Left colon (tissue), 2 donors: ENCODE measurements around the gene SEPTIN5. TPM values are rescaled to one million over a fixed set of nuclear protein-coding genes. Genes with fewer than 3 reads are reported as not detected.

ENCODE experiments used
- ATAC-seq: fragments of 200-7000 bp; cut with Tn5 transposase; one replicate; pipeline ENCODE4 v1.9.1; 2020; ENCODE audit warnings: mild to moderate bottlenecking, moderate library complexity
- DNase-seq, 2 donors: peaks; one replicate each; pipeline ENCODE4 v3.0.0-alpha.2; 2020
- intact Hi-C, 2 donors: fragments of 100-400 bp; cut with DNase I in 1 of 2; cut with micrococcal nuclease in 1 of 2; formaldehyde crosslinking; loops; one replicate each; pipeline versions ENCODE4 v1.11.2 to v1.14.0; 2022; cut with DNase I, micrococcal nuclease
- total RNA-seq, 2 donors: library from RNA; stranded (reverse); fragmentation: NEBNext Ultra II Directional; extraction: Animal tissue kit (Norgen Biotek cat#: 25700); gene quantifications; one replicate each; pipeline ENCODE4 v1.2.1, GENCODE V29; 2021
- donor health status: DM: no; HTN: no; CAD: no.
- donor health status: DM: yes; HTN: yes; CAD: no.

The SEPTIN5 gene
- total RNA-seq, 2 donors from 2014 or later = 4.4 to 4.6 TPM

DNA sequence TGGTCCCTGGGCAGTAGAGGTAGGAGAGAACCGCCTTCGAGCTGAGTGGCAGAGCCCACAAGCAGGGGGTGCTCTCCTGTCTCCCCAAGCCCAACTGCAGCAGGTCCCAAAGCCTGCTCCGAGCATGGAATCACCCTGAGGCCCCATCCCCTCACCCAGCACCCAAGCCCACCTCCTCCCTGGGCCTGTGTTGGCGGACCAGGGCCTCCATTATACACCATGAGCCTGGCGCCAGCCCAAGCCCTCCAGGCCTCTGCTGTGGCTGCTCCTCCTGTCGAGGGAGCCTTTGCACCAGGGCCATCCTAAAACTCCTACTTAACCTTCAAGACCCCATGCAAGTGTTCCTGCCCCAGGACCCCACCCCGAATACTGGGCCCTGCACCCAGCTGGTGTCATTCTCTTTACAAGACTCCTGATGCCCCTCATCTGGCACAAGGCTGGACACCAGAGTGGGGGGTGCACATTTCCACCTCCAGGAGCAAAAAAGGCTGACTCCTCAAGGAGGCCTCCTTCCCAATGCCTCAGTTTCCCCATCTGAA is 25.7 kb downstream of the SEPTIN5 start:
- intact Hi-C loops = no loop called here

DNA sequence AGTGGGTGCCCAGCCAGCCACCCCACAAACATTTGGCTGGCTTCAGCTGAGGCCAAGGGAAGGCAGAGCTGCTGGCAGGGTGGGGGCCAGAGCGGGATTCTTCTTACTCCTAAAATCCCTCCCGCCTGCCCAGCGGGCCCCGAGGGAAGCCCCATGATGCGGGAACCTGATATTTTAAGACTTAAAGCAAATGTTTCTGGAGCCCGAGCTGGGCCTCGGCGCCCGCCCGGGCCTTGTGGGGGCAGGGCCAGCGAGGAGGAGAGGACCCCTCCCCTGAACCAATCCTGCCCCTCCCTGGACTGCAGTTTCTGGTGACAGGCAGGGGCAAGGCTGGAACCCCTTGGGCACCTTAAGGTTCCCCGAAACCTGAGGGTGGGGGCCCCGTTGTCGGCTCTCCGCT is 26.3 kb downstream of the SEPTIN5 start:
- no peak for ATAC-seq
- intact Hi-C loops = no loop called here
- no peak for DNase-seq

More for the DNA sequence above, 25.7 kb downstream of the SEPTIN5 start:
- ATAC-seq (no peak), DNase-seq (no peak)

DNA sequence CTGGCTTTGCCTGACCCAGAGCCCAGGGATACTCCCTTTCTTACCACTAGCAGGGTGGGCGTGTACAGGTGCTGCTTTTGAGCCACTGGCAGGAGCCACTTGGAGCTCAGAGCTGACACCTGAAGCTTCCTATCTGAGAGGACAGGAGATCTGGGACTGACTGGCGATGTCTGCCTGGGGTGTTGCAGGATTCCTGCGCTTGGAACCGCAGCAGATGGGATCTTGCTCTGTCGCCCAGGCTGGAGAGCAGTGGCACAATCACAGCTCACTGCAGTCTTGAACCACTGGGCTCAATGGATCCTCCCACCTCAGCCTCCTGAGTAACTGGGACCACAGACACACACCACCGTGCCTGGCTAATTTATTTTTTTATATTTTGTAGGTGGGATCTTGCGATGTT is 26.8 kb downstream of the SEPTIN5 start:
- no peak for DNase-seq
- intact Hi-C loops = no loop called here
- ATAC-seq = no peak

DNA sequence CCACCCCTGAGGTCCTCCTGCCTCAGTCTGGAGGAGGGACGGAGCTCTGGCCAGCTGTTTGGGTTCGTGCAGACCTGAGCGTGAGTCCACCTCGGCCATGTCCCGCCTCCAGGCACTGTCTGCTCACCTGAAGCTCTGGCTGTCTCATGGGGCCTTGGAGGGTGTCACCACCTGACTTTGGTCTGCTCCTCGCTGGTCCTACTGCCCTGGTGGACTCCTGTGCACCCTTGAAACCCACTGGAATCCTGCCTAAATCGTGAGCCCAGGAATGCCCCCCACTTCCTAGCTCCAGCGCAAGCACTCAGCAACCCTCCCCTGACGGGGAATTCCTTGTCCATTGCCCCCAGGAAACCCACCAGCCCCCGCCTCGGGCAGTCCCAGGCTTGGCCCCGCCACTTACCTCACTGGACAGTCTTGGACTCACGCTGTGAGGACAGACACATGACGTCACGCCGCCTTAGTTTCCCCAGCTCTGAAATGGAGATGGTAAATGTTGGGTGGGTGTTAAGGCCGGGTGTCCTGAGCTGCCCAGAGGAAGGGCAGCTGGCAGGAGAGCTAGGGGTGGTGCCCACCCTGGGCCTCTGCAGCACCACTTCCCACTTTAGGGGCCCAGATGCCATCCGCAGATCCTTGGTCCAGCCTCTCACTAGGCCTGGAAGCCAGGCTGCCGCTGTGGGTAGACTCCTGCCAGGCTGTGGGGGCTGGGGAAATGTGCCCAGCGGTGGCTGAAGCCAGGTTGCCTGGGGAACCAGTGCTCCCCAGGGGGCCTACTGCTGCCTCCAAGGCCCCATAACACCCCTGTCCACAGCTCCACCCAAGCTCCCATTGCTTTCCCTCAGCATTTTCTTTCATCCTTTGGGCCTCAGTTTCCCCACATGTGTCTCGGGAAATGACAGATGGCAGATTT is 28.1 kb downstream of the SEPTIN5 start:
- intact Hi-C loops = no loop called here
- ATAC-seq = no peak
- DNase-seq = no peak

DNA sequence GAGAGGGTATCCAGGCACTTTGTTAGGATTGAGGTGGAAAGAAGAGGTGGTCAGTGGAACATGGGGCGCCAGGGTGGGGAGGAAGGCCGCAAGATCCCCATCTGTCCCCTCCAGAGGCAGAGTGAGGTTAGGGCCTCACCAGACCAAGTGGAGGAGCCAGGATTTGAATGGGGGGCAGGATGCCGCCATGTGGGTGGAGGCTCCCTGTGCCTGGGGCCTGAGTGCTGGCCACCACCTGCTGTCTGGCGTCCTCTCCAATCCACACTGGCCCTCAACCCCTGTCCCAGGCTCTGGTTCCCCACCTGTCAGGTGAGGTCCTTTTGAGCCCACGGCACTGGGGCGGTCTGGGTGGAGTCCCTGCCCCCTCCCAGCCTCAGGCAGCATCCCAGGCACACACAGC is 28.8 kb downstream of the SEPTIN5 start:
- ATAC-seq (no peak), DNase-seq (no peak)
- intact Hi-C loops = no loop called here

DNA sequence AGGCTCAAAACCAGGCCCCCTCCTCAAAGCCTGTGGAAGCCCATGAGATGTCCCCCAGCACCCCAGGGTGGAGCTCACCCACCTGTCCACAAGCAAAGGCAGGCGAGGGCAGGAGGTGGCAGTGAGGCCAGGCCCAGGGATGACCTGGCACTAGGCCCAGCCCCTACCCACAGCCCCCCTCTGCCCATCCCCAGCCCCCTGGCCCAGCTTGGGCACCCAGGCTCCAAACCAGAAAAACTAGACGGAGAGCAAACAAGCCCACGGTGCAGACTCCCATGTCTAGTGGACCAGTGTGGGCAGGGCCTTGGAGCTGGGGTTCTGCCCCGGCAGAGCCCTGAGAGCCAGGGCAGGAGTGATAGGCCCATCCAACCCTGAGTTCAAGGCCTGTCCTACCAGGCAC is 29.3 kb downstream of the SEPTIN5 start:
- ATAC-seq = no peak
- no peak for DNase-seq
- intact Hi-C loops = no loop called here

DNA sequence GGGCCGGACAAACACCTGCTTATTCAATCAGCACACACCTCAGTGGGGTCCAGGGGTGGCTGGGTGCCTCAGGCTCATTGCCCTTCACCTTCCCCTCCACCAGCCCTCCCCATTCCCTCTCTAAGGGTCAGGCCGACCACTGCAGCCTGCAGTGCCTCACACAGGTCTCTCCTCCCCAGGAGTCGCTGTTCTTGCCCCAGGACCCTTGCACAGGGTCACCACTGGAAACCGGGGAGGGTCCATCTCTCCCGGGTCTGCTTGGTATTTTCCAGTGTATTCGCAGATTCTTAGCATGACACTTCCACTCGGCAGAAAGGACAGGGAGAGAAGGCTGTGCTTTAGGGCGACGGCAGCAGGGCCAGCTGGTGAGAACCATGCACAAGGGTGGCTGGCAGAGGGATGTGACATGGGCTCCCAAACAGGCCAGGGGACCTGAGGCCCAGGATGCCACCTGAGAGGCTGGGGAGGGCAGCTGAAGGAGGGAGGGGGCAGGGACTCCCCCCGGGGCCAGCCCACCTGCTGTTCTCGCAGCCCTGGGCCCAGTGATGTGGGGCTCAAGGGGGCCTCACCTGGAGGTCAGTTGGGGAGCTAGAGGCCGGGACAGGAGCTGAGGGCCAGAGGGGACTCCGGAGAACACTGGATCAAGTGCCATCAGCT is 30.2 kb downstream of the SEPTIN5 start:
- ATAC-seq (no peak), DNase-seq (no peak)
- intact Hi-C loops = no loop called here

DNA sequence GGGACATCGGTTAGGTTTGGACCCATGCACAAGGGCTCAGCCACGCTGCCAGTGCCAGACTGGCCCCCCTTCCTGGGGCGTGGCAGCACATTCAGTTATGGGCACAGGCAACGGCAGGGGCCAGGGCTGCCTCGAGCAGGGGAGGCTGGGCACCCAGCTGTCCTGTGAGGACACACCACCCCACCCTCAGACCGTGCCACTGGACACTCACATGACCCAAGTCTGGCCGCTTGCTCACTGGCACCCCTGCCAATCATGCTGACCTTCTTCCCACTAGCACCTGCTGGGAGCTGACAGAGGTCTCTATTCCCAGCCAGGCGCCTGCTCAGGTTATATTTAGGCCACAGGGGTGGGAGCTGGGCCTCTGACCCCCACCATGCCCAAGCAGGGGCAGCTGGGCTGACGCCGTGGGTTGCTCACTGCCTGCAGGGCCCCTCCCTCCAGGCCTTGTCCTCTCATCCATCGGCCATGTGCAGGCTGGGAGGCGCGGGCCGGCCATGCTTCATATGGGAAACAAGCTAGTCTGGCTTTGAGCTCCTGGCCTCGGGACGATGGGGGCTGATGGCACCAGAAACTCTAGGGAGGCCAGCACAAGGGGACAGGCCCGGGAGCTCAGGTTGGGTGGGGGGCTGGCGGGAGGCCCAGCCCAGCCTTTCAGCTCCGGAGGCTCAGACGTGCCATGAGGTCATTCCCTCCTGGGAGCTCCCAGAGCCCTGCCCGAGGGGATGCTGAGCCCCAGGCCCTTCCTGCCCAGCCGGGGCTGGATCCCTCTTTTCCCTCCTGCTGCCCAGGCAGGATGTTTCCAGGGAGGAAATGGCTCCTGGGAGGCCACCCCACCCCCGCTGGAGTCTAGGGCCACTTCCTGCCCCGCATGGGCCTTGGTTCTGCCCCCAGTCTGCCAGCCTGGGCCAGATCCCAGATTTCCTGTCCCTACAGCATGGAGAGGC is 31.1 kb downstream of the SEPTIN5 start:
- ATAC-seq (no peak), DNase-seq (no peak)
- intact Hi-C loops = no loop called here

DNA sequence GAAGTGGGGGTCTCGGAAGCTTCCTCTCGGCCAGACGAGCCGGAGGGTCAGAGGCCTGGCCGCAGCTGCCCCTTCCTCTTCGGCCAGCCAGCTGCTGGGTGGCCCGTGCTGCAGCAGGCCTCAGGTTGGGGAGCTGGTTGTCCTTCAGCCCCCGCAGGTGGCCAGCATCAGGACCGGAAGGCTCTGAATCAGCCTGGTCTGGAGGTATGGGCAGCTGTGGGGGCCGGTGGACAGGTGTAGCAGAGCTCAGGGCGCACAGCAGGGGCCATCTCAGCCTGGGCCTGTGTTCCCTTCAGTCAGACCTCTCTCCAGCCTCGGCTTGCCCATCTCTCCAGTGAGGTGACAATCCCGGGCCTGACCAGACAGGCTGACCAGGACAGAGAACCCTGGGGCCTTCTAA is 32.4 kb downstream of the SEPTIN5 start:
- ATAC-seq (no peak), DNase-seq (no peak)
- intact Hi-C loops = no loop called here

DNA sequence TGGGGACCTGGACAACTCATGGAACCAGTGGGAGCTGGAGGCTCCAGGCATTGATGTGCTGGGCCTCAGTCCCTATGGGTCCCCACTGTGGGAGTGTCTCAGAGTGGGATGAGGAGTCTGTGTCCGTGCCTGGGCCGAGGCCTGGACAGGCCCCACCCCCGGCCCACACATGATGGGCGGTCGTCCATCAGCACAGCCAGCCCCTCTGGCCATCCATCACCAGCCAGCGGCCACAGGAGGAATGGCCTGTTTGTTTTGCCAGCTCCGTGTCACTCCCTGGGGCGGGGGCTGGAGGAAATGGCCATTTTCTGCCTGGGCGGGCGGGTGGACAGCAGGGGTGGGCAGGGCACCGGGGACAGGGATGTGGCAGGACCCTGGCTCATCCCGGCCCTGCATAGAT is 33.2 kb downstream of the SEPTIN5 start:
- ATAC-seq (no peak), DNase-seq (no peak)
- intact Hi-C loops = no loop called here

DNA sequence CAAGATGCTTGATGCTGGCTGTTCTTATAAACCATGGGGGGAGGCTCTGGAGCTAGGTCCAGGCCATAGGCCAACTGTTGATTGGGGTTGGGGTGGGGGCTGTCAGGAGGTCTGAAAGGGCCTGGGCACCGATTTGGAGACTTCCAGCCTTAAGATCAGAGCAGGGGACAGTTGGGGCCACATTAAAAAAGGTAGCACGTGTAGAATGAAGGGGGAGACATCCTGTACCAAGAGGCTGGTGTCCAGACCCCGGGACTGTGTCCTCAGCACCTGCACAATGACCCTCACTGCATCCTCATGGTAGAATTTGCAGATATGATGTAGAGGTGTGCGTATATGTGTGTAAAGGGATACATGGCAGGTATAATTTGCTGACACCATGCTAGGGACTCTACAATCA is 33.8 kb downstream of the SEPTIN5 start:
- intact Hi-C loops = no loop called here
- DNase-seq = no peak
- ATAC-seq = no peak

DNA sequence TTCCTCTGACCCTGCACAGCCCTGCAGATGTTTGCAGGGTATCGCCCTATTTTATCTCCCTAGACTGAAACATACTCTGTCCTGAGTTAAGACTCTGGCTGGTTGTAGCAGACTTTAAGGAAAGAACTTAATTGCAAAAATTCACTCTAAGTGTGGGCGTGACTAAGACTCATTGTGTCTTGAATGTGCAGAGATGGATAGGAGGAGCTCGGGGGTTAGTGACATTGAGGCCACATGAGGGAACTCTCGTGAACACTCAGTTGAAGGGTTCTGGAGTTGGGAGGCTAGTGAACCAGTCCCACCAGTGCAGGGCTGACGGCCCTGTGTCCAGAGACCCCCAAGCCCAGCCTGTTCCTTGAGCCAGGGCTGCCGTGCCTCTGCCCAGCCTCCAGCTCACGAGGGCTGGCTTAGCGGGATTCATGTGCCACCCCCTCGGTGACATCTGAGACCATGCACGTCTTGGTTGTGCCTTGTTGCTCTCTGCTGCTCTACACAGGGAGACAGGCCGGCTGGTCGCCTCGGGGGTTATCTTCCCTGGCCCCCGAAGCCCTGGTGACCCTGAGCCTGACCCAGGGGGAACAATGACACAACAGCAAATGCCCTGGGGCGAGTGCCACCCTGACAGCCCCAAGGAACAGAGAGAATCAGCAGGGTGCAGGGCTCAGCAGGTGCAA is 34.8 kb downstream of the SEPTIN5 start:
- no peak for DNase-seq
- intact Hi-C loops = no loop called here
- ATAC-seq = no peak

DNA sequence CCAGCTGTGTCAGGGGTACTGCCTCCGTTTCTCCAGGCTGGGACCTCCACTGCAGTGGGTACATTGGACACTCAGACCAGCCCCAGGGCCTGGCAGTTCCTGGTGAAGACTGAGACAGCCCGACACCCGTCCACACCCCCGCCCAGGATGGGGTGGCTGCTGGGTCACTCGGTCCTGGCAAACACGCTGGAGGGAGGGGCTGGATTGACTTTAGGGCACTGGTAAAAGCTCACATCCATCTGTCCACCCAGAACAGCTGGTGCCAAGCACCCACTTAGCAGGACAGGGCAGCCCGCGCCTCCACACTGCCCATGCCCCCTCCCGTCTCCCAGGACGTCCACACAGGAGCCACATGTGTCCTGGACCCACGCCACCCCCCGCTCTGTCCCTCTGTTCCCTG is 35.6 kb downstream of the SEPTIN5 start:
- no peak for DNase-seq
- intact Hi-C loops = no loop called here
- no peak for ATAC-seq

DNA sequence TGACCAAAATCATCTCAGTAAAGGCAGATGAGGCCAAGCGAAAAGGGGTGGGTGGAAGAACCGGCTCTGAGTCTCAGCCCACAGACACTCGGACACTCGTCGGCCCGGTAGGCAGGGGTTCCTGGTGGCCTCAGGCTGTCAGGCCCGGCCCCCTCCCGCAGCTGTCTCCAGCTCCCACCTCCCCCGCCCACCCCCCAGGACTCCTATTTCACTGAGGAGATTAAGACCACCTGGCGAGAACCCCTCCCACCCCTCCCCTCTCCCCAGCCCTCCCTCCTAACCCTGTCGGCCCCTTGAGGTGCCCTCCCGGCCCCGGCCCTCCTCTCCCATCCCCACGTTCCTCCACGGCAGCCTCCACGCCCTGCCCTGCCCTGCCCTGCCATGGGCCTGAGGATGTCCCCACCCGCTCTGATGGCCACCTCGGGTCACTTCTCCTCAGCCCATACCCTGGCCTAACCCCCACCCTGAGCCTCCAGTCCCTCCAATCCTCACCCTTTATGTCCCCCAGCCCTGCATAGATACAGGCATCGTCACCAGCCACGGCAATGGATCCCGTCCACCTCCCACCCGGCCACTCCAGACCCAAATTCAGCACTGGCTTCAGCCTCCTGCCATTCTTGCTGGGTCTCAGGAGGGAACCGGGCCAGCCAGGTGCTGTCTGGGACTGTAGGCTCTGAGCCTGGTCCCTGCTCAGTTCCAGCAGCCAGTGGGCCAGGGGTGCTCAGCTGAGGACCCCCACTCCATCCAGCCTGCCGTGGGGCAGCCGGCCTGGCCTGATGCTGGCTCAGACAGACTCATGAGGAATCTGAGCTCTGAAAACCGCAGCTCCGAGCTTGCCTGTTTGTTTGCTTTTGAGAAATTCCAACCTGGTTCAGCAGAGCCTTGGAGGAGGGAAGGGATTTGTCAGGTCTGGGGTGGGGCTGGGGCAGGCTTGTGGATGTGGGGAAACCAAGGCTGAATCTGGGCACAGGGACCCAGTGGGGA is 36.5 kb downstream of the SEPTIN5 start:
- DNase-seq (no peak), ATAC-seq (no peak)
- intact Hi-C loops = no loop called here

DNA sequence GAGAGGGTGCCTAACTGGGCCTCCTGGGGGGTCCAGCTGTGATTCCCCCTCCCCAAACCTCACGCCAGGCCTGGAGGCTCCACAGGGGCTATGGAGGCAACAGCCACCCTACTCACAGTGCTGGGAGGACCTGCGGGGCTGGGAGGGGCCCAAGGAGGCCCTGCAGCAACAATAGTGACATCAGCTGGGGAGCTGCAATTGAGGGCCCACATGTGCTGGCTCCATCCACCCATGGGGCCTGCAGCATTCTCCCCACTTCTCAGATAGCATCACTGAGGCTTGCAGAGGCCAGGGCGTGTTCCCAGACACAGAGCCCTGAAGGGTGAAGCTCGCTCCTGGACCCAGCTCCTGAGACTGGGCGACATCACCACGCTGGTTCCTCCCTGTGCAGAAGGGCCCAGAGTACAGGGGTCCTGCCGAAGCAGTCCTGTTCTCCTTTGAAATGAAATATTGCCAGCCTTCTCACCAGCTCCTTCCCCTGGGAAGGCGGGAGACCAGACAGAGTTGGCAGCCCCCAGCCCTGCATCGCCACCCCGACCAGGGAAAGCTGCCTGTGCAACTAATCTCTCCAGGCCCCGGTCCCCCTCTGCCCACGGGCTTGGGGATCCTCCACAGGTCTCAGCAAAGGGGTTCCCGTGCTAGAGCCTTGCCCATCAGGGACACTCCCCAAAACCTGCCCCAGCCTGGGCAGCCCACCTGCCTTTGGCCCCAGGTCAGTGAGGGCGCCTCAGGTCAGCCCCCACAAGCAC is 37.4 kb downstream of the SEPTIN5 start:
- DNase-seq (no peak), ATAC-seq (no peak)
- intact Hi-C loops = no loop called here

DNA sequence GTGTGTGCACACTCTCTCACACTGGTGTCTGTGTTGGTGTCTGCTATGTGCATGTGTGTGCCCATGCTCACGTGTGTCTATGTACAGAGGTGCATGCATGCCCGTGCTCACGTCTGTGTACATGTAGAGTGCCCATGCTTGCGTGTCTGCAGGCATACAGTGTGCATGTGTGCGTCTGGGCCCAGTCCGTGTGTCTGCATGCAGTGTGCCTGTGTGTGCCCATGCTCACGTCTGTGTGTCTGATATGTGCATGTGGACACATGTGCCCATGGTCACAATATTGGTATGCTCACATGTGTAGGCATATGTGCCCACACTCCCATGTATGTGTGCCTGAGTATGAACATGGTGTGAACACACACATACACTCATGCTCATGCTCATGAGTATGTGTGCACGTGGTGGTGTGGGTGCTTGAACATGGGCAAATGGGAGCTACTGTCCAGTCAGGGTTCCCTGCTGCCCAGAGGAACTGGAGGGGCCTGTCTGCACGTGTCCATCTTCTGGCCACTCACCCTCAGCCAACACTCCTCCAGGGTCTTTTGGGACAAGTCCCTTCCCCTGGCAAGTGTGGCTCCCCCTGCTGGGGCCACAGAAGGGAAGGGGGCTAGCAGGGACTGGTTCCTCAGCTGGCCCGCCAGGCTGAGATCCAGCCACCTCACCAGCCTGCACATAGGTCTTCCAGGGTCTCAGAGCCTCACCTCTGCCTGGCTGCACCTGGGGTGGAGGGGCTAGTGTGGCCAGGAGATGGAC is 39.0 kb downstream of the SEPTIN5 start:
- DNase-seq (no peak), ATAC-seq (no peak)
- intact Hi-C loops = no loop called here
